ENCODE measurements around the gene SOX8.

DNA sequence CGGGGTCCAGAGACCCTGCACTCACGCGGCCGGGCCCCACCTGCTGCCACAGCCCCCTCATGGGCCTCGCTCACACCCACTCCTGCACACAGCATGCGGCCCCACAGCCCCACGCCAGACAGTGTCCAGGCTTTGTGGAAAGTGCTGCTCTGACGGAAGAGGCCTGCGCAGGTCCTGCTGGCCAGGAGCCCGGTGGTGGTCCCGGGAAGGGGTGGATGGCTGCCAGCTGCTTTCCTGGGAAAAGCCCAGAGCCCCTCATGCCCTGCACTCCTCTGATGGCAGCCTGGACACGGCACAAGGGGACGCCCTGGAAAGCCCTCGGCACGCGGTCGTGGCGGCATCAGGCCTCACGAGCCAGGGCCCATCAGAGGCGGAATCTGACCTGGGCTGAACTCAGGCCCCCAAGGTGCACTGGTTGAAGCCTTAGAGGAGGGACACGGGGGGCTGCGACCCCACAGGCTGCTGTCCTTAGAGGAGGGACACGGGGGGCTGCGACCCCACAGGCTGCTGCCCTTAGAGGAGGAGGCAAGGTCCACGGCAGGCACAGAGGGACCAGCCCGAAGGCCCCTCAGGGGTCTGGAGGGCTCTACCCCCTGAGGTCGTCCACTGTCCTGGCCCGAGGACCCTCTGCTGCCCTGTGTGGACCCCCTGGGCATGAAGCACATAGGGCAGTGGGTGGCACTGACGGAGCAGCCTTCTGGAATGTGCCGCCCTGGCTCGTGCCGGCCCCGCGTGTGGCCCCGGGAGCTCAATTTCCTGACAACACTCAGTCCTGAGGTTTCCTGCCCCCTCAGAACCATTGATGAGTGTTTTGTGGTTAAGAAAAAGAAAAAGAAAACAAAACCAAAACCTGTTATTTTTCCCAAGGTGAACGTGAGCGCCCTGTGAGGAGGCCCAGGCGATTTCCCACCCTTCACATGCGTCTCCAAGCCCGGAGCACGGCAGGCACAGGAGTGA, 22.1 kb downstream of the SOX8 start:
- TF ChIP-seq, protein P1, sequence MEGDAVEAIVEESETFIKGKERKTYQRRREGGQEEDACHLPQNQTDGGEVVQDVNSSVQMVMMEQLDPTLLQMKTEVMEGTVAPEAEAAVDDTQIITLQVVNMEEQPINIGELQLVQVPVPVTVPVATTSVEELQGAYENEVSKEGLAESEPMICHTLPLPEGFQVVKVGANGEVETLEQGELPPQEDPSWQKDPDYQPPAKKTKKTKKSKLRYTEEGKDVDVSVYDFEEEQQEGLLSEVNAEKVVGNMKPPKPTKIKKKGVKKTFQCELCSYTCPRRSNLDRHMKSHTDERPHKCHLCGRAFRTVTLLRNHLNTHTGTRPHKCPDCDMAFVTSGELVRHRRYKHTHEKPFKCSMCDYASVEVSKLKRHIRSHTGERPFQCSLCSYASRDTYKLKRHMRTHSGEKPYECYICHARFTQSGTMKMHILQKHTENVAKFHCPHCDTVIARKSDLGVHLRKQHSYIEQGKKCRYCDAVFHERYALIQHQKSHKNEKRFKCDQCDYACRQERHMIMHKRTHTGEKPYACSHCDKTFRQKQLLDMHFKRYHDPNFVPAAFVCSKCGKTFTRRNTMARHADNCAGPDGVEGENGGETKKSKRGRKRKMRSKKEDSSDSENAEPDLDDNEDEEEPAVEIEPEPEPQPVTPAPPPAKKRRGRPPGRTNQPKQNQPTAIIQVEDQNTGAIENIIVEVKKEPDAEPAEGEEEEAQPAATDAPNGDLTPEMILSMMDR (conservative IDR thresholded peaks at IDR 0.05): no peak
- TF ChIP-seq EZH2 (IDR thresholded peaks at IDR 0.05; ENCODE audit: low read depth): no peak

Data from PC-9 (cell line).